ENCODE results near the gene KCNB1.
"Not testable (repeated sequence)": the region's sequence is repeated elsewhere in the genome, so short reads cannot be mapped to it uniquely, and the experiment has no call there.

Gene KCNB1

GRCh38 chr20:49330701-49331615 lies 151.5 kb downstream of the KCNB1 start:
- no peaks in the 10 kb centered on the region for H3K9me3 Mint-ChIP-seq
- H3K36me3 Mint-ChIP-seq (ENCODE audit: low read depth) = no peaks in the 10 kb centered on the region
- no peak overlapping the region for H3K27ac Mint-ChIP-seq
- H3K4me3 Mint-ChIP-seq = no peak overlapping the region
- H3K27me3 Mint-ChIP-seq (ENCODE audit: low read depth) = peaks cover 50% of the 10 kb centered on the region
- peaks cover 2% of the 10 kb centered on the region for H3K4me1 Mint-ChIP-seq (ENCODE audit: low read depth)

DNA sequence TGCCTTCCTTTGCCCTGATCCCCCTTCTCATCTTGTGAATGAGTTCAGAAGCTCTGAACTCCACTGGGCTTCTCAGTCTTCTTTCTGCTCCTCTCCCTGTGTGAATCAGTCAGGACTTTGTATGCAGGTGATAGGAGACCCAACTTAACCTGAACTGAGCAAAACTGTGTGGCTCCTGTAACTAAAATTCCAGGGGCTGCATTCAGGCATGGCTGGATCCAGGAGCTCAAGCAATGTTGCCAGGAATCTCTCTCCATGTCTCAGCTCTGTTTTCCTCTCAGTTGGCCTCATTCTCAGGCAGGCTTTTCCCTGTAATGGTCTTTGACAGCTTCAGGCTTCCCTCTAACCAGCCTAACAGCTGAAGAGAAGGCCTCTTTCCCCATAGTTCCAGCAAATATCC lies 153.7 kb downstream of the KCNB1 start:
- Mint-ChIP-seq H3K4me3 (no peak overlapping the region), H3K4me1 (ENCODE audit: low read depth) (peaks cover 11% of the 10 kb centered on the region), H3K9me3 (no peaks in the 10 kb centered on the region), H3K36me3 (ENCODE audit: low read depth) (no peaks in the 10 kb centered on the region), H3K27ac (no peak overlapping the region), H3K27me3 (ENCODE audit: low read depth) (peaks cover 57% of the 10 kb centered on the region)

GRCh38 chr20:49326026-49326425 lies 156.4 kb downstream of the KCNB1 start:
- Mint-ChIP-seq H3K27ac (no peak overlapping the region), H3K36me3 (ENCODE audit: low read depth) (no peaks in the 10 kb centered on the region), H3K4me3 (no peak overlapping the region), H3K9me3 (no peaks in the 10 kb centered on the region), H3K27me3 (ENCODE audit: low read depth) (peaks cover 60% of the 10 kb centered on the region), H3K4me1 (ENCODE audit: low read depth) (peaks cover 20% of the 10 kb centered on the region)

GRCh38 chr20:49324306-49324705 lies 158.2 kb downstream of the KCNB1 start:
- Mint-ChIP-seq H3K4me1 (ENCODE audit: low read depth) (peaks cover 20% of the 10 kb centered on the region), H3K36me3 (ENCODE audit: low read depth) (peaks cover under 1% of the 10 kb centered on the region), H3K4me3 (no peak overlapping the region), H3K9me3 (no peaks in the 10 kb centered on the region), H3K27me3 (ENCODE audit: low read depth) (peaks cover 63% of the 10 kb centered on the region), H3K27ac (peak overlapping the region; percentile 38)

- Mint-ChIP-seq H3K36me3 (ENCODE audit: low read depth) (peaks cover 3% of the 10 kb centered on the region), H3K4me3 (no peak overlapping the region), H3K27me3 (ENCODE audit: low read depth) (peaks cover 65% of the 10 kb centered on the region), H3K27ac (peak overlapping the region; percentile 39), H3K9me3 (no peaks in the 10 kb centered on the region), H3K4me1 (ENCODE audit: low read depth) (peaks cover 23% of the 10 kb centered on the region)
Measured at GRCh38 chr20:49323622-49324238, 158.7 kb downstream of the KCNB1 start.

DNA sequence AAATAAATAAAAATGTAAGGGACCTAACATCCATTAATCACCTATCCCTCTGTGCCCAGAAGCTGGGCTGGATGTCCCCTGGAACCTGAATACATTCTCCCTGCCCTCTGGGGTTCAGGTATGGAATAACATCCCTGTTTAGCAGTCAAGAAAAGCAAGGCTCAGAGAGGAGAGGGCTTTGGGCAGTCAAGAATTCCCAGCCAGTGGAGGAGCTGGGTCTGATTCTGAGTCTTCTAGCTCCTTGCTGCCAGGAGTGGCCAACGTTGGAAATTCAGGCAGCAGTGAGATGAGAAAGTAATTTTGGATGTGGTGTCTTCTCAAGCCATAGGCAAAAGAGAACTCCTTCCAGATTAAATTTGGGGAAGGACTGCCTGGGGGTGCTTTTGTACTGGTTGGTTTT lies 162.0 kb downstream of the KCNB1 start:
- H3K4me3 Mint-ChIP-seq = no peak overlapping the region
- peaks cover 22% of the 10 kb centered on the region for H3K4me1 Mint-ChIP-seq (ENCODE audit: low read depth)
- H3K27me3 Mint-ChIP-seq (ENCODE audit: low read depth) = peaks cover 79% of the 10 kb centered on the region
- H3K36me3 Mint-ChIP-seq (ENCODE audit: low read depth) = peaks cover 5% of the 10 kb centered on the region
- H3K9me3 Mint-ChIP-seq = no peaks in the 10 kb centered on the region
- no peak overlapping the region for H3K27ac Mint-ChIP-seq

GRCh38 chr20:49319208-49319809 lies 163.2 kb downstream of the KCNB1 start:
- peak overlapping the region; percentile 90 for H3K4me3 Mint-ChIP-seq
- H3K27ac Mint-ChIP-seq = no peak overlapping the region
- H3K9me3 Mint-ChIP-seq = no peaks in the 10 kb centered on the region
- H3K36me3 Mint-ChIP-seq (ENCODE audit: low read depth) = peaks cover 5% of the 10 kb centered on the region
- peaks cover 82% of the 10 kb centered on the region for H3K27me3 Mint-ChIP-seq (ENCODE audit: low read depth)
- H3K4me1 Mint-ChIP-seq (ENCODE audit: low read depth) = peaks cover 16% of the 10 kb centered on the region

- Mint-ChIP-seq H3K4me1 (ENCODE audit: low read depth) (peaks cover 12% of the 10 kb centered on the region), H3K27ac (no peak overlapping the region), H3K36me3 (ENCODE audit: low read depth) (peaks cover 5% of the 10 kb centered on the region), H3K9me3 (no peaks in the 10 kb centered on the region), H3K27me3 (ENCODE audit: low read depth) (peaks cover 86% of the 10 kb centered on the region), H3K4me3 (peak overlapping the region; percentile 90)
Measured at GRCh38 chr20:49318430-49319207, 163.8 kb downstream of the KCNB1 start.

GRCh38 chr20:49318091-49318429 lies 164.4 kb downstream of the KCNB1 start:
- H3K9me3 Mint-ChIP-seq = no peaks in the 10 kb centered on the region

GRCh38 chr20:49316704-49317103 lies 165.8 kb downstream of the KCNB1 start:
- Mint-ChIP-seq H3K4me3 (no peak overlapping the region), H3K27ac (no peak overlapping the region), H3K9me3 (no peaks in the 10 kb centered on the region), H3K27me3 (ENCODE audit: low read depth) (peaks cover 80% of the 10 kb centered on the region), H3K4me1 (ENCODE audit: low read depth) (peaks cover 6% of the 10 kb centered on the region), H3K36me3 (ENCODE audit: low read depth) (peaks cover 5% of the 10 kb centered on the region)

More at GRCh38 chr20:49318091-49318429, 164.4 kb downstream of the KCNB1 start:
- peaks cover 86% of the 10 kb centered on the region for H3K27me3 Mint-ChIP-seq (ENCODE audit: low read depth)
- H3K4me1 Mint-ChIP-seq (ENCODE audit: low read depth) = peaks cover 10% of the 10 kb centered on the region
- no peak overlapping the region for H3K27ac Mint-ChIP-seq
- peaks cover 5% of the 10 kb centered on the region for H3K36me3 Mint-ChIP-seq (ENCODE audit: low read depth)
- H3K4me3 Mint-ChIP-seq = no peak overlapping the region

DNA sequence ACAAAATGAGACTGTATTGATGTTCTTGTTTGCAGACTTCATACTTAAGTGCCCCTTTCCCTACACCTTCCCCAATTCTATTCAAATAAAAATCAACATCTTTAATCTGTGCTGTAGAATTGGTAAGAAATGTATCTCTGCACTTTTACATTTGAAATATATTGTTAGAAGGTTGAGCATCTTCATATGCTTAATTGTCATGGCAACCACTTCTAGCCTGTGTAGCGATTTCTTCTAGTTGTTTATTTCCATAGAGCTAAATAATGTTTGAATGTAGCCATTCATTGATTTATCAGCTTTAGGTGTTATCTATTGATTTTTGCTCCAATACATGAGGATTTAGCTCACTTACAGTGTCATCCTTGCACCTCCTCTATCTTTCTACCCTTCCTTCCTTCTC lies 166.9 kb downstream of the KCNB1 start:
- H3K4me3 Mint-ChIP-seq = no peak overlapping the region
- H3K36me3 Mint-ChIP-seq (ENCODE audit: low read depth) = peaks cover 8% of the 10 kb centered on the region
- H3K4me1 Mint-ChIP-seq (ENCODE audit: low read depth) = peaks cover 4% of the 10 kb centered on the region
- peaks cover 75% of the 10 kb centered on the region for H3K27me3 Mint-ChIP-seq (ENCODE audit: low read depth)
- peaks cover 6% of the 10 kb centered on the region for H3K9me3 Mint-ChIP-seq
- H3K27ac Mint-ChIP-seq = no peak overlapping the region

- H3K27ac Mint-ChIP-seq; H3K9me3 Mint-ChIP-seq; H3K4me1 Mint-ChIP-seq (ENCODE audit: low read depth); H3K4me3 Mint-ChIP-seq; H3K36me3 Mint-ChIP-seq (ENCODE audit: low read depth): not testable (repeated sequence)
- H3K27me3 Mint-ChIP-seq (ENCODE audit: low read depth) = peaks cover 69% of the 10 kb centered on the region
Measured at GRCh38 chr20:49314052-49314451, 168.4 kb downstream of the KCNB1 start.

All from T-helper 1 cell treated with Interleukin-12 subunit alpha and Interleukin-12 subunit beta and Interleukin-4 antibody, amounts not matched to agents 30 μg/mL and 1 μg/mL, for 36 hours (primary cell).